Pons (tissue), 1 donor: Measurements from ENCODE around the gene TMEM30A.

ENCODE experiments used
- DNase-seq: peaks from one replicate; pipeline ENCODE4 v3.0.0-alpha.2; 2016; ENCODE audit warnings: low spot score

TMEM30A gene

GRCh38 chr6:75215291-75215690 is 69.3 kb downstream of the TMEM30A start:
- DNase-seq: no peak

DNA sequence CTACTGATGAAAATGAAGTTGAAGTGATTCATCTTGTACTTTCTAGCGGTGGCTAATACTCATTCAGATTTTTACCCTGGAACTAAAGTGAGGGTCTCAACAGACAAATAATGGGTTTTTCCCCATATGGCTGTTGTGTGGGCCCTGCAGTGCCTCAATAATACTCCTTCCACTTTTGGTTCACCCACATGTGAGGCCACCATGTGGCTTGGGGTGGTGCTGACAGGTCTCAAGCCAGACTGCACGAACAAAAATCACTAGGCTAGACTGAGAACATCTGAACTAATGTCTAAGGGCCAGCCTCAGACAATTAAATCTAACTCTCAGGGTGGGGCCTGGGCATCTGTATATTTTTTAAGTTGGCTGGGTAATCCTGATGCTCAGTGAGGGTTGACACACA is 70.9 kb downstream of the TMEM30A start:
- no peak for DNase-seq

DNA sequence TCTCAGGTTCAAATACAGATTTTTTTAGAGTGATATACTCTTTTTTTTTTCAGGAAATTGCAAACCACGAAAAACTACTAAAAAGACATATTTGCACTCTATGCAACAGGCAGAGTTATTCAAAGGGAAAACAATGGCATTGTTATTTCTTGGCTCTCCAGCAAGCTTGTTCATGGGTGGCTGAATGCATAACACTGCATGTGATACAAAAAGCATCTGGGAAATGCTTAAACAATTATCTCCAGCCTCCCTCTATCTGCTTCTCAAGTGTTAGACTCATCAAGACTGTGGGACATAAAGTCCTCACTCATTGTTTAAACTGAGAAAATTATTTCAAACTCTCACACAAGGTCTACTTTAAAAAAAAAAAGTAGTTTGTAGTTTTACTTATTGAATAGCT is 71.5 kb downstream of the TMEM30A start:
- peak; percentile 79 for DNase-seq

DNA sequence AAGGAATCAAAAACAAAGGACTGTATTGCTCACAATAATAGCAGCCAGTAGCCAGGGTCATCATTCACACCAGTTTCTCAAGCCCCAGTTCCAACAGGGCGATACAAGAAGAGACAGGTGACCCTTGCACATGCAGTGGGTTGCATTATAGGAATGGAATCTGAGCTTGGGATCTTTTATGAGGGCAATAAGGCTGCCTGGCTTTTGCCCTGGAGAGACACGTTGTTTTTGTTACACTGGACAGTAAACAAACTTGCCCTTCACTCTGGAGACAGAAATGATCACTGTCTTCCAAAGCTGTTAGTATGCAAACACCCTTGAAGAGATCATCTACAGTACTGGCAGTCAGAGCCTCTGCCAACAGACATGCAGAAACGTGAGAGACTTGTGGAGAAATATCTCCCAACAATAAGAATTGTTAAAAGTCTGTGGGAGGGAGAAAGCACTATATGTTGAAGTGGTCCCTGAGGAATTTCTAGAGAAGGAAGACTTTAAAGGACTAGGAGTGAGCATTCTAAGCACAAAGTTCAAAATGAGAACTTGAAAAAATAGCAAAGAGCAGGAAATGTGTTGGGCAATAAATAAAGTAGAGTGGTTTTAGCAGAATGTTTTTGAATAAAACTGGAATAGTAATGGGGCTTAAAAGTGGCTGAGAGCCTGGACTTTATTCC is 72.5 kb downstream of the TMEM30A start:
- DNase-seq: no peak

DNA sequence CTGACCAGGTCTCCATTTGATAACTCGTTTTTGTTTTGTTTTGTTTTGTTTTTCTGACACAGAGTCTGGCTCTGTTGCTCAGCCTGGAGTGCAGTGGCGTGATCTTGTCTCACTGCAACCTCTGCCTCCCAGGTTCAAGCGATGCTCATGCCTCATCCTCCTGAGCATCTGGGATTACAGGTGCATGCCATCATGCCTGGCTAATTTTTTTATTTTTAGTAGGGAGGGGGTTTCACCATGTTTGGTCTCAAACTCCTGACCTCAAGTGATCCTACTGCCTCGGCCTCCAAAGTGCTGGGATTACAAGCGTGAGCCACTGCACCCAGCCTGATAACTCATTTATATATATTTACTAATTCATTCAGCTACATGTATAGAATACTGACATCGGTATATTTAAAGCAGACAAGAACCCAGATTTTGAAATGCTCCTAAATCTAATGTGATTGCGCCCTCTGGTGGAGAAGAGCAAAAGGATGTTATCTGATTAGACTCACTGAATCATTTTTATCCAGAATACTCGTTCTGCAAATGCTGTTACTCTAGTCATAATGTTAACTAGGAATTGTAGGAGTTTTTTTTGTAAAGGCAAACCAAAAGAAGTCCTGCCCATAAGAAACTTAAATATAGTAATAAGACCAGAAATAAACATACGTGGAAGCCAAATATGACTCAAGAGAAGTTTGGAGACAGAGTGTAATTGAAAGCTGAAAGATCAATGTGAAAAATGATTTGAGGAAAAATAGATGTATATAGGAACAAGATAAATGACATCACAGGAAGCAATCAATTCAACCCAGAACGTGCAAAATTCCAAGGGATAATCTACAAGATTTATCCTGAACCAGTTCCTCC is 73.5 kb downstream of the TMEM30A start:
- peak; percentile 83 for DNase-seq

DNA sequence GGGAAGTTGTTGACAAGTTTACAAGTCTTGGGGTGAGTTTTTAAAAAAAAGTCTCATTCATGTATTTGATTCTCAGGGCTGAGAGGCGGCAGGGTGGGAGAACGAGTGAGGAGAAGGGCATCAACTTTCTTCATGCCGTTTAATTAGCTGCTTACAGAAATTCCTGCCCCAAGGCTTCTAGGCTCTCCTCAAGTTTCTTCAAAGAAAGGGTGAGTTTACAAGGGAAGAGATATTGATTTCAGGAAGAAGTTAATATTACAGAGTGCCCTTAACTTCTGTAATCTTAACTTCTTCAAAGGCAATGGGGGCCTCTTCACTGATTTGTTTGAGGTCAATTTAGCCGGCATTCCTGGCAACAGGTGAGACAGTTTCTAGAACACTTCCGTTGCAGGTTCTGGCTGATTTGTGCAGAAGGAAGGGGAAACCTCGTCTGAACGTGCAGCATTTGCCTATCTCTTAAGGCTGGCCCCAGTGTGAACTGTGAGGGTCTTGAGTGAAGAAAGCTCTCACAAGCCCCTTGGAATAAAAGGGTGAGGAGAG is 75.3 kb downstream of the TMEM30A start:
- no peak for DNase-seq

GRCh38 chr6:75208298-75209183 is 76.1 kb downstream of the TMEM30A start:
- DNase-seq: peak; percentile 84

GRCh38 chr6:75206576-75207342 is 77.8 kb downstream of the TMEM30A start:
- DNase-seq: no peak

DNA sequence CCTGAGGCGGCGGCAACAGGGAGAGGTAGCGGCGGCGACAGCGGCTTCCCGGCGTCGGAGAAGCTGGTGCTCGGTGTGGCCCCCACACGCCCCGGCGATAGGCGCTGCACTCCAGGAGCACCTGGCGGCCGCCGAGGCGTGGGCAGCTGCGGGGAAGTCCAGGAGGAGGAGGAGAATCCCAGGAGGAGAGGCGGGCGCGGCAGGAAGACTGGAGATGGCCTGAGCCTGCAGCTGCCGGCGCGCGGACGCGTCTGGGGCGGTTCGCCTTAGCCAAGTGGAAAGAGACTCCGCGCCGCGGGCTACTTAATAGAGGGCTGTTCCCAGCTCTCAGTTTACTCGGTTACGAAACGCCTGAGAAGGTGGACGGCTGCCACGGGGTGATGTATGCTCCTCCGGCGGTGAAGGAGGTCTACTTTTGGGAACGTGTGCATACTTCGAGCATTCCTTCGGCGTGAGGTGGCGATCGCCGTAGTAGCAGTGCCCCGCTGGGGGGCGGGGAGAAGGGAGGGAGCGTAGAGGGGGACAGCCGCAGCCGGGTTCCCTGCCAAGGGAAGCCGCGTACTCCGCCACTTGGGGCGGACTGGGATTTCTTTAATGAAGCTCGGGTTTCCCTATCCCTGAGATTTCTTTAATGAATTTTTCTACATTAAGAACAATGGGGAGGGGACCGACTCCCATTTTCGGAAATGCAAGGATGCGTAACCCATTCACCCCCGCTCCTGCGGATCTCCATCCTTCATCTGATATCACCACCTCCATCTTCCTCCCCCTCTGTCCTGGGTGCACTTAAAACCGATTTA is 78.6 kb downstream of the TMEM30A start, which contains the start of gene COL12A1:
COL12A1 (minus strand) TSS at position 278 of the 800 bp plus-strand sequence. CDS start 3,261 bp downstream, outside the sequence.
- DNase-seq: no peak

GRCh38 chr6:75204959-75205775 is 79.4 kb downstream of the TMEM30A start:
- DNase-seq: no peak

GRCh38 chr6:75204217-75204958 is 80.2 kb downstream of the TMEM30A start:
- peak; percentile 56 for DNase-seq

GRCh38 chr6:75203721-75204120 is 80.9 kb downstream of the TMEM30A start:
- no peak for DNase-seq
